ENCODE data around the gene CLN5.

CLN5 gene

DNA sequence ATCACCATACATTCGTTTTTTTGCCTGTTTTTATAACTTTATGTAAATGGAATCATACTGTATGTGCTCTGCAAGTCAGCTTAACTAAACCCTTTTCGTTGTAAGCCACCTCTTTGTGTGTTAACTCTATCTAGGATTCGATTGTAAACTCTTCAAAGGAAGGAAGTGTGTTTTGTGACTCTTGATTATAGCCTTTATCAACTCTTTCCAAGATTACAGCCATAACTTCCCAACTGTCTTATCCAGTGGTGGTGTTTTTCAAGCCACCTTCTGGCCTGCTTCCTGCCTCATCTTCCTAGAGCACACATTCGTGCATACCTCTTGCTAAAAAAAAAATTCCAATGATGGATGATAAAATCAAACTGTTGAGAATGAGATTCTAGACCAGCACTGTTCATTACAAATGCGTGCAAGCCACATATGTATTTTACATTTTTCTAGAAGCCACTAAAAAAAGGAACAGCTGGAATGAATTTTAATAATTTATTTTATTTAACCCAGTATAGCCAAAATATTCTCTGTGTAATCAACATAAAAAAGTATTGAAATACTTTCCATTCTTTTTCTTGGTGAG lies 47.1 kb downstream of the CLN5 start:
- TF ChIP-seq, protein P1, sequence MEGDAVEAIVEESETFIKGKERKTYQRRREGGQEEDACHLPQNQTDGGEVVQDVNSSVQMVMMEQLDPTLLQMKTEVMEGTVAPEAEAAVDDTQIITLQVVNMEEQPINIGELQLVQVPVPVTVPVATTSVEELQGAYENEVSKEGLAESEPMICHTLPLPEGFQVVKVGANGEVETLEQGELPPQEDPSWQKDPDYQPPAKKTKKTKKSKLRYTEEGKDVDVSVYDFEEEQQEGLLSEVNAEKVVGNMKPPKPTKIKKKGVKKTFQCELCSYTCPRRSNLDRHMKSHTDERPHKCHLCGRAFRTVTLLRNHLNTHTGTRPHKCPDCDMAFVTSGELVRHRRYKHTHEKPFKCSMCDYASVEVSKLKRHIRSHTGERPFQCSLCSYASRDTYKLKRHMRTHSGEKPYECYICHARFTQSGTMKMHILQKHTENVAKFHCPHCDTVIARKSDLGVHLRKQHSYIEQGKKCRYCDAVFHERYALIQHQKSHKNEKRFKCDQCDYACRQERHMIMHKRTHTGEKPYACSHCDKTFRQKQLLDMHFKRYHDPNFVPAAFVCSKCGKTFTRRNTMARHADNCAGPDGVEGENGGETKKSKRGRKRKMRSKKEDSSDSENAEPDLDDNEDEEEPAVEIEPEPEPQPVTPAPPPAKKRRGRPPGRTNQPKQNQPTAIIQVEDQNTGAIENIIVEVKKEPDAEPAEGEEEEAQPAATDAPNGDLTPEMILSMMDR (conservative IDR thresholded peaks at IDR 0.05; ENCODE audit: control insufficient read depth, insufficient read depth, low read depth, low read length): no peak
- DNase-seq (ENCODE audit: low read depth): no peak
- no peak overlapping the region for H3K4me3 ChIP-seq (ENCODE audit: control insufficient read depth, low read depth, low read length)

GRCh38 chr13:77040076-77040475 lies 48.2 kb downstream of the CLN5 start:
- TF ChIP-seq, protein P1 (conservative IDR thresholded peaks at IDR 0.05; ENCODE audit: control insufficient read depth, insufficient read depth, low read depth, low read length): no peak
- no peak overlapping the region for H3K4me3 ChIP-seq (ENCODE audit: control insufficient read depth, low read depth, low read length)
- DNase-seq (ENCODE audit: low read depth): no peak

- DNase-seq (ENCODE audit: low read depth): no peak
- TF ChIP-seq, protein P1 (conservative IDR thresholded peaks at IDR 0.05; ENCODE audit: control insufficient read depth, insufficient read depth, low read depth, low read length): no peak
- no peak overlapping the region for H3K4me3 ChIP-seq (ENCODE audit: control insufficient read depth, low read depth, low read length)
These were observed 49.0 kb downstream of the CLN5 start for GRCh38 chr13:77040835-77041234.

DNA sequence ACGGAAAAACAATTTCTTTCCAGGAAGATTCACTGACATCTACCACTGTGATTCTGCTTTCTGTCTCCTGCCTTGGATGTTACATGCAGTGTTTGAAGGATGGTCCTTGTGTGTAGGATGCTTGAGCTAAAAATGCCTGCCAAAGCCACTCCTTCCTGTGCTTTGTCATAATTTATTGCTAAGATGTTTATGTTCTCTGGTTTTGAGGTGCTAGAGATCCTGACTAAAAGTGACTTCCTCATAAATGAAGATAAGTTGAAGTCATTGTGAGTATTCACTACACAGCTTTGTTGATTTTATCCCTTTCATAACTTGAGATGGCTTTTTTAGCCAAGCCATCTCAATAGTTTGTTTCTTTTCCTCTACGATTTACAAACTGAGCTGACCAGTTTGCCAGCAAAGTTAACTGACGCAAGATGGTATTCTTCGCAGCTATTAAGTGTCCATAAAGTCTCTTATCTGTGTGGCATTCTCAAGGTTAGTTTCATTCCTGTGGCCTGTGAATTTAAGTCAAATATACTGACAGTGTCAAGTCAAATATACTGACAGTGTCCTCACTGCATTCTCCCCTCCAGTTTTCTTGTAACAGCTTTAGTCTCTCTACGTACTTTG lies 50.8 kb downstream of the CLN5 start:
- DNase-seq (ENCODE audit: low read depth): no peak
- no peak overlapping the region for H3K4me3 ChIP-seq (ENCODE audit: control insufficient read depth, low read depth, low read length)
- TF ChIP-seq, protein P1 (conservative IDR thresholded peaks at IDR 0.05; ENCODE audit: control insufficient read depth, insufficient read depth, low read depth, low read length): no peak

DNA sequence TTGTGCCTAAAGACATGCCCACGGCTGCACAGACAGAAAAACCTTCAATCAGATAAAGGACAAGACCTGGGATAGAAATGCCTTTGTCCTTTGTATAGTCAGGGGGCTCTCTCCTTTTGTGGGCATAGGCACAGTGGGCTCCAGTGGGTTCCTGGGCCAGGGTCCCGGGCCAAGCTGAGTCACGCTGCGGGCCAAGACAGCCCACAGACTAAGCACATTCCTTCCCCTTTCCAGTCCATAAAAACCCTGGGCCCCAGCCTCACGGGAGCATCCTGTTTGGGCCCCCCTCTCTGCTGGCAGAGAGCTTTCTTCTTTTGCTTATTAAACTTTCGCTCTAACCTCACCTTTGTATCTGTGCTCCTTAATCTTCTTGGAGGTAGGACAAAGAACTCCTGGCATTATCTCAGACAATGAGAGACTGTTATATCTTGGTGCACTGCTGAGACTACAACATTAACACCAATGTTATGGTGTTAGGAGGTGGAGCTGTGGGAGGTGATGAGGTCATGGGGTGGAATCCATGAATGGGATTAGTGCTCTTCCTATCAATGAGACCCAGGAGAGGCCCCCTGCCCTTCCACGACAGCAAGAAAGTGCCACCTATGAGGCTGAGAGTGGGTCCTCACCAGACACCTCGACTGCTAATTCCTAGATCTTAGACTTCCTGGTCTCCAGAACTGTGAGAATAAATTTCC lies 55.9 kb downstream of the CLN5 start:
- TF ChIP-seq, protein P1 (conservative IDR thresholded peaks at IDR 0.05; ENCODE audit: control insufficient read depth, insufficient read depth, low read depth, low read length): no peak
- no peak for DNase-seq (ENCODE audit: low read depth)
- H3K4me3 ChIP-seq (ENCODE audit: control insufficient read depth, low read depth, low read length): no peak overlapping the region

DNA sequence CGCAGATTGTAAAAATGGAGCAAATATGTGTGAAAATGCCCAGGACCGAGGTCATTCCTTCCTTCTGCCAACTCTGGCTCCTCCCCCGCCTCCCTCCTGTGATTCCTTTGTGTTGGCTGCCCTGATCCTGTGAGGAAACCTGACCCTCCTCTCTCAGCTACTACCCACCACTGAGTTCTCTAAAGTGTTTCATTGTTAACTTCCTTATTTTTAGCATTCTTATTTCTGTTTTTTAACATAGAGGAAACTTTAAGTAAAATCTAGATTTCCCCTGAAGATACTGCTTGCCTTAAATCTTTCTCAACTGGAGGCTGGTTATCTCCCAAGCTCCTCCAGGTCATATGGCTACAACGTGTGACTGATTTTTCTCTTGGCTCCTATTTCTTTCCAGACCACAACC lies 56.8 kb downstream of the CLN5 start:
- DNase-seq (ENCODE audit: low read depth): no peak
- no peak overlapping the region for H3K4me3 ChIP-seq (ENCODE audit: control insufficient read depth, low read depth, low read length)
- TF ChIP-seq, protein P1 (conservative IDR thresholded peaks at IDR 0.05; ENCODE audit: control insufficient read depth, insufficient read depth, low read depth, low read length): no peak
